ENCODE data around the gene RHOT1. TPM values are rescaled to one million over a fixed set of nuclear protein-coding genes. Genes with fewer than 3 reads are reported as not detected.
"Not testable (repeated sequence)": the region's sequence is repeated elsewhere in the genome, so short reads cannot be mapped to it uniquely, and the experiment has no call there.

The RHOT1 gene
- total RNA-seq, 1 donor from 2014 or later = 131 TPM

DNA sequence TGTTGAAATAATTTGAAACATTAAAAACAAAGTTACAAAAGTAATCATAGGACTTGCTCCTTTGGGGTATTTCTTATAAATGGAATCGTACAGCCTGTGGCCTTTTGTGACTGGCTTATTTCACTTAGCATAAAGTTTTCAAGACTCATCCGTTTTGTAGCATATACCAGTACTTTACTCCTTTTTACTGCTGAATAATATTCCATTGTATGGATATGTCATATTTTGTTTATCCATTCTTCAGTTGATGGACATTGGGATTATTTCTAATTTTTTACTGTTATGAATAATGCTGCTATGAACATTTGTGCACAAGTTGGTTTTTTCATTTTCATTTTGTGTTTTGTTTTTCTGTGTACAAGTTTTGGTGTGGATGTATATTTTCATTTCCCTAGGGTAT is 93.3 kb downstream of the RHOT1 start:
- DNase-seq = no peak

GRCh38 chr17:32239456-32239855 is 97.2 kb downstream of the RHOT1 start:
- DNase-seq = no peak

GRCh38 chr17:32240750-32241149 is 98.4 kb downstream of the RHOT1 start:
- no peak for DNase-seq

GRCh38 chr17:32241640-32242039 is 99.3 kb downstream of the RHOT1 start:
- no peak for DNase-seq

DNA sequence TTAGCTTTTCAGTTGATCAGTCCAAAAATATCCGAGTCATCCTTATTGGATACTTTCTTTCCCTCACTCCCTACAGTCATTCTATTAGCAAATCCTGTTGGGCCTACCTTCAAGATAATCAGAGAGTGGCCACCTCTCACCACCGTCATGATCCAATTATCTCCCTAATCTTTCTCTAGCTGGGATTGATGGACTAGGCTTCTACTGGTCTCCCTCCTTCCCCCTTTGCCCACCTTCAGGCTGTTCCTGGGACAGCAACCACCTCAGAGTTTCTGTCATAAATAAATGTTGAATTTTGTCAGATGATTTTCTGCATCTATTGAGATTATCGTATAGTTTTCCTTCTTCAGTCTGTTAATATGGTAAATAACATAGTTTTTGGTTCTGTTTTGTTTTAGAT is 107.2 kb downstream of the RHOT1 start:
- DNase-seq = no peak

DNA sequence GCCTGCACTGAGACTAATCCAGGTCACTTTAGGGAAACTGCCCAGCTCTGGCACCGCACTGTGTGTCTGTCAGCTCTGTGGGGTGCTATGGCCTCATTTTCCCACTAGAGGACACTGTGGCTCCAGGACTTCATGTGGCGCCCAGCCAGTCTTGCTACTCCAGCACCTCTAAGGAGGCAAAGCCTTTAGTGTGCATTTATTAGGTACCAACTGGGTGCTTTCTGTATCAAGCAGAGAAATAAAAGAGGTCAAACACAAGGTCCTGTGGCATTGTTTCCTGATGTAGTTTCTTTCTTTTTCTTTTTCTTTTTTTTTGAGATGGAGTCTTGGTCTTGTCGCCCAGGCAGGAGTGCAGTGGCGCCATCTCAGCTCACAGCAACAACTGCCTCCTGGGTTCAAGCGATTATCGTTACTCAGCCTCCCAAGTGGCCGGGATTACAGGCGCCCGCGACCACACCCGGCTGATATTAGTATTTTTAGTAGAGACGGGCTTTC is 110.9 kb downstream of the RHOT1 start:
- DNase-seq = peak; percentile 52

DNA sequence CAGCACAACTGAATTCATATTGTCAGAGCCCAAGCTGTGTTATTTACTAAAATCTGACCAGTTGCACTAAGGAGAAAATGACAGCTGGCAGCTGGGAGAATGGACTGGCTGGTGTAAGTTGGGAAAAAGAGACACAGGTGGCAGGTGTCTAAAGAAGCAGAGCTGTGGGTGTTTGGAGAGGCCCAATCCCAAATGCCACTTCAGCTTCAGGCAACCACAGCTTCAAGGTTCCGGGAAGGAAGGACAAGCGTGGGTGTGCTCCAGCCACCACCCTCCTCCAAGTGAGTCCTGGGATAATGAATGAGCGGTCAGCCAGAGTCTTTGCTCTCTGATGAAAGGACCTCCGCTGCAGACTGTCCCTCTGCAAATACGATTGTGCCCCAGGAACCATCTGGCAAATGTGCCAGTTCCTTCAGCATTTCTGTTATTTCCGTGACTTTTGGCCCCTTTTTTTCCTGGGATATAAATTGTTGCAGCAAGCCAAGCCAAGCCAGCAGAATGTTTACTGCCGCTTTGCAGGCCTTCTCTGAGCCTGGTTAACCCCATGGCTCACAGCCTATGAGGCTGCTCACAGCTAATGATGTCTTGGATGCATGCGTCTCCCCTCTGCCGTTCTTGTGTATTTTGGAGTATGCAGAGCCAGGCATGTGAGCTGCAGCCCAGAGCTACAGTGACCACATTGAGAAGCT is 113.9 kb downstream of the RHOT1 start:
- DNase-seq = no peak

GRCh38 chr17:32256701-32257019 is 114.4 kb downstream of the RHOT1 start:
- DNase-seq = no peak

DNA sequence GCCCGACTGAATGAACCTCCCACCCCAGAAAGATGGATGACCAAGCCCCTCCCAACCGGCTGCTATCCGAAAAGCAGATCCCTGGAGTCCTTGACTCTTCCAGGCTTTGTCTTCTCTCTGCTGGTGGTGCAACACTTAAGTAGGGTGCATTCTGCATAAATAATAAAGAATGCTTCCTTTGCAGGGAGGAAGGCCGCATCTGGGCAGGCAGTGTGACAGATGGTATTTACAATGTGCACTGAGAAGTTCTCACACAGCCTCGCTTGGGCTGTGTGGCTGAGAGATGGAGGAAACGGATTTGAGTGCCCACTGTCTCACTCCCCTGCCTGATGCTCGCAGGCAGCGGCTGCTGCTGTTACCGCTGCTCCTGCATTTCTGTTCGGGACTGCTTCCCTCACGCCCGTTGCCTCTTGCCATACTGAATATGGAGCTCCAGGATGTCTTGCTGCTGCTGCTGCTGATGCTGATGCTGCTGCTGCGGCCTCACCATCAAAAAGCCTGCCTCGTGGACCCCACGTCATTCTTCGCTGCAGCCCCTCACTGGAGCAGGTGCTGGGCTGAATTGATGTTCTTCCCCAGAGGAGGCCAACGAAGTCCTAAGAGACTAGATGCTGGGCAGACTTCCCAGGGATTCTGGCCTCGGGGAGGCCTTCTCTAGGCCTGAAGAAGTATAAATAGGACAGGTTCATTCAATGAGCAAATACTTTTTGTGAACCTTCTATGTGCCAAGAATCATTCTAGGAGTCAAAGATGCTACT is 116.3 kb downstream of the RHOT1 start:
- peak; percentile 64 for DNase-seq

GRCh38 chr17:32259586-32259985 is 117.3 kb downstream of the RHOT1 start:
- DNase-seq = peak; percentile 37

GRCh38 chr17:32261417-32261736 is 119.1 kb downstream of the RHOT1 start:
- no peak for DNase-seq

GRCh38 chr17:32261936-32262510 is 119.7 kb downstream of the RHOT1 start:
- no peak for DNase-seq

DNA sequence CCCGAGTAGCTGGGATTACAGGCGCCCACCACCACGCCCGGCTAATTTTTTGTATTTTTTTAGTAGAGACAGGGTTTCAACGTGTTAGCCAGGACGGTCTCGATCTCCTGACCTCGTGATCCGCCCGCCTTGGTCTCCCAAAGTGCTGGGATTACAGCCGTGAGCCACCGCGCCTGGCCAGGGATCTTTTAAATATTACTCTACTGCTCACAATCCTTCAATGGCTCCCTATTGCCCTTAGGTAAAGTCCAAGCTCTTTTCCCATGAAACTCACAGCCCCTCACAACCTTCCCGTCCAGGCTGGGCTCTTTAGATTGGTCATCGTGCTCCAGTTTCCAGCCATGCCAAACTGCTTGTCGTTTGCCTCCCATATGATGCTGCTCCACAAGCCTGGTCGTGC is 121.2 kb downstream of the RHOT1 start:
- not testable (repeated sequence) for DNase-seq

DNA sequence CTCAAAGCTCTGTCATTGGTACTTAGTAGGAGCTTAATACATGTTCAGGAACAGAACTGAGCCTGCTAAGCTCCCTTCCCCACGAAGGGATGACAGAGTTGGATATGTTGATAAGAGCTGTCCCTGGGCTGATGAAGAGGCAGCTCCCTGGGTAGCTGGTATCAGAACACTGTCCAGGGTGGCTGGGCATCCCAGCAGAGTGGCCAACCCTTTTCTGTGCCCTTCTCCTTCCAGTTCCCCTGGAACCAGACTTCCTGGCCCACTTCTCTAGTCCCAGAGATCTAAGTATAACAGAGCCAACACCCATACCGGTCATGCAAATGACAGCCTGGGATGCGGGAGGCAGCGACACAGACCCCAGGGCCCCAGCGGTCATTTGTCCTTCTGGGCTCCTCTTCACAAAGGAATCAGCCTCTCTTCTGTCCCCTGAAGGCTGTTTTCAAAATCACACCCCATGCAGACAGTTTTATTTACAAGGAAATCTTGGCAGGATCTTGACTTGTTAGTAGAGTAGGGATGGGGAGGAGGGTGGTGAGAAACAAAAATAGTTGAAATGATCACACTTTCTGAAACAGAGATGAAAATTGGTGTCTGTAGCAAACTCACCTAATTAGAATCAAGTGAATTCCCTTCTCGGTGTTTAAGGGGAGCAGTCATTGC is 122.0 kb downstream of the RHOT1 start:
- no peak for DNase-seq

DNA sequence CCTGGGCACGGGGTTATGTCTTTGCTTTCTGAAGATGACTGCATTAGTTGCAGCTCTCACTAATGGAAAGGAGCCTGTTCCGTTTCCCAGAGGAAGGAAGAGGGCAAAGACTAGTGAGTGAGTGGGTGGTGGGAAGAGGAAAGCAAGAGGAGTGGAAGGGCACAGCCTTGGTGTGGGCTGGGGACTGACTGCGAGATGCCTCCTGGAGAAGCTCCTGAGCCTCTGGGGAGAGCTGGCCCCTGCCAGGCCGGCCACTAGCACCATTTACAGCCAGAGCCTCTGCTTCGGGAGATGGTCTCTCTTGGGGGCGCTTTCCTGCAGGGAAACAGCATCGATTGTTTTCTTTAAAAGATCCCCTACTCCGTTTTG is 122.5 kb downstream of the RHOT1 start:
- no peak for DNase-seq

- no peak for DNase-seq
These were observed 123.1 kb downstream of the RHOT1 start, which contains the start of gene RHBDL3 for GRCh38 chr17:32265192-32265923. RHBDL3 (plus strand) TSS chr17:32265832; CDS start chr17:32266190, 358 bp downstream.

GRCh38 chr17:32266051-32266388 is 123.7 kb downstream of the RHOT1 start:
- no peak for DNase-seq

DNA sequence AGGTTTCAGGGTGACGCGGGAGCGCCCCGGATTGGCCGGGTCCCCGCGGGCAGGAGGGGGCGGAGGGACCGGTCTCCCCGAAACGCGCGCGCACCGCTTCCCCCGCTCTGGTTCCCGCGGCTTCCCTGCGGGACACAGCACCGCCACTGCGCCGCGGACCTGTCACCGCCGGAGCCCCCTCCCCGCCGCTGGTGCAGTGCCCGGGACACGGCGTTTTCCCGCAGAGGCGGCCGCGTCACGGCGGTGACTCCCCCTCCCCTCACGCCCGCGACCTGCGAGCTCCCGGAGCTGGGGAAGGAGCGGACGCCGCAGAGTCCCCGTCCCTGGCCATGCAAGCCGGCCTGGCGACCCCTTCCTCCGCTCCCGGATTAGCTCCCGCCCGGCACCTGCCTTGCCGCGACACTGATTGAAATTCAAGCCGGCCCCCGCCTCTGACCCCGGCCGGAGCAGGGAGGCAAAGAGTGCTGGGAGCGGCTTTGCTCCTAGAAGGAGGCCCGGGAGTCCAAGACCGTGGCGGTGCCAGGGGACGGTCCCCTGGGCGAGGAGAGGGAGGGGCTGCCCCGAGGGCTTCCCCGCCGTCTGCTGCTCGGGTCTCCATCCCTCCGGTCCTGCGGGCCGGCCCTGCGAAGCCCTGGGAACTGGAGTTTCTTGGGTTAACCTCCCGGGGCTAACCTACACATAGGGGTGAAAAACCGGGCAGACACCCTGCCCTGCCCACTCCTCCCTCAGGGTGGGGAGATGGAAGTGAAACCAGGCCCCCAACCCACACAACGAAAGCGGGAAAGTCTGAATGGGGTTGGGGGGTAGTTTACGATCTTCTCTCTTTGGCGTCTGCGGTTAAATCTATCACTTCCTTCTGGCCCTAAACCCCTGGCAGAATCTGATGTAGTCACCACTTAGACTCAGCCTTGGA is 124.3 kb downstream of the RHOT1 start:
- DNase-seq = no peak

- no peak for DNase-seq
These were observed 125.4 kb downstream of the RHOT1 start for GRCh38 chr17:32267690-32268205.

GRCh38 chr17:32268734-32269288 is 126.5 kb downstream of the RHOT1 start:
- no peak for DNase-seq

- peak; percentile 42 for DNase-seq
These were observed 127.1 kb downstream of the RHOT1 start for GRCh38 chr17:32269377-32269776.

All from occipital lobe (tissue), 2 donors.